Measurements from ENCODE around the gene RXFP4.

DNA sequence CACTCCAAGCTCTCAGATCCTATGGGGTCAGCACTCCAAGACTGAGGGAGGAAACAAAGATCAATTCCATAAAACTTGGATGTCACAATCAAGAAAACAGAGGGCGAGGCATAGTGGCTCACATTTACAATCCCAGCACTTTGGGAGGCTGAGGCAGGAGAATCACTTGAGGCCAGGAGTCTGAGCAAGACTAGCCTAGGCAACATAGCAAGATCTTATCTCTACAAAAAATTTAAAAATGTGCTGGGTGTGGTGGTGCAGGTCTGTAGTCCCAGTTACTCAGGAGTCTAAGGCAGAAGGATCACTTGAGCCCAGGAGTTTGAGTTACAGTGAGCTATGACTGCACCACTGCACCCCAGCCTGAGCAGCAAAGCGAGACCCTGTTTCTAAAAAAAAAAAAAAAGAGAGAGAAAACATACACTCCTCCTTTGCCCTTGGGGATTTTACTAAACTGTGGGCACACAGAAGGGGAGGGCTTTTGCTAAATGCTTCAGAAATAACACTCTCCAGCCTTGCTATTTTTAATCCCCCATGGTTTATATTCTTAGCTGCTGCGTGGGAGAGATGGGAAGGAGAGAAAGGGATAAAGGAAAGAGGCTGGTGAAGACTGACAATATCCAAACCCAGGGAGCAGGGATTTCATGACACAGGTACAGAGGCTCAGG is 18.8 kb downstream of the RXFP4 start:
- TF ChIP-seq, protein P1, sequence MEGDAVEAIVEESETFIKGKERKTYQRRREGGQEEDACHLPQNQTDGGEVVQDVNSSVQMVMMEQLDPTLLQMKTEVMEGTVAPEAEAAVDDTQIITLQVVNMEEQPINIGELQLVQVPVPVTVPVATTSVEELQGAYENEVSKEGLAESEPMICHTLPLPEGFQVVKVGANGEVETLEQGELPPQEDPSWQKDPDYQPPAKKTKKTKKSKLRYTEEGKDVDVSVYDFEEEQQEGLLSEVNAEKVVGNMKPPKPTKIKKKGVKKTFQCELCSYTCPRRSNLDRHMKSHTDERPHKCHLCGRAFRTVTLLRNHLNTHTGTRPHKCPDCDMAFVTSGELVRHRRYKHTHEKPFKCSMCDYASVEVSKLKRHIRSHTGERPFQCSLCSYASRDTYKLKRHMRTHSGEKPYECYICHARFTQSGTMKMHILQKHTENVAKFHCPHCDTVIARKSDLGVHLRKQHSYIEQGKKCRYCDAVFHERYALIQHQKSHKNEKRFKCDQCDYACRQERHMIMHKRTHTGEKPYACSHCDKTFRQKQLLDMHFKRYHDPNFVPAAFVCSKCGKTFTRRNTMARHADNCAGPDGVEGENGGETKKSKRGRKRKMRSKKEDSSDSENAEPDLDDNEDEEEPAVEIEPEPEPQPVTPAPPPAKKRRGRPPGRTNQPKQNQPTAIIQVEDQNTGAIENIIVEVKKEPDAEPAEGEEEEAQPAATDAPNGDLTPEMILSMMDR (IDR thresholded peaks at IDR 0.05; ENCODE audit: insufficient read depth, low read depth, low read length), result no peak
- no peak for TF ChIP-seq EZH2 (IDR thresholded peaks at IDR 0.05; ENCODE audit: insufficient read depth, low read length)

Data from astrocyte (in vitro differentiated cells and primary cell).